HEK293 (cell line): ENCODE data around the gene GNA12.

Source experiments
- CTCF ChIA-PET: fragments of 350-600 bp; formaldehyde crosslinking; extraction: SDS; loops from one replicate; lab custom pipeline; 2021; ENCODE audit warnings: antibody characterized with exemption; lab: Yijun Ruan, JAX
- POLR2A ChIA-PET: fragments of 300-600 bp; formaldehyde crosslinking; extraction: SDS; loops from one replicate; lab custom pipeline; 2020; ENCODE audit warnings: antibody characterized with exemption, inconsistent platforms; lab: Yijun Ruan, JAX
- H3K27ac ChIP-seq: fragments of 200-500 bp; sonication (Bioruptor generic); 2 replicates; pipeline ENCODE4 v1.5.1; 2014; ENCODE audit warnings: low read depth, low read length, control low read depth, inconsistent platforms; ENCODE audit errors: extremely low read depth
- H3K36me3 ChIP-seq, 2 experiments: fragments of 200-500 bp in 1 of 2; sonication (Bioruptor generic) in 1 of 2; 1 replicate in 1 of 2; 2 replicates in 1 of 2; pipeline ENCODE4 v1.5.1; 2014 to 2017; ENCODE audit warnings: inconsistent platforms in 2 of 2, low read length in 2 of 2; ENCODE audit not compliant: control insufficient read depth in 2 of 2, insufficient read depth in 1 of 2
- H3K4me1 ChIP-seq: fragments of 200-500 bp; sonication (Bioruptor generic); 2 replicates; pipeline ENCODE4 v1.5.1; 2014; ENCODE audit warnings: mild to moderate bottlenecking, low read length, inconsistent platforms; ENCODE audit not compliant: control insufficient read depth, insufficient read depth
- H3K4me3 ChIP-seq: 2 replicates; pipeline ENCODE4 v1.5.1; 2011; ENCODE audit warnings: low read depth, mild to moderate bottlenecking, control low read depth, low read length, moderate library complexity
- H3K9me3 ChIP-seq: fragments of 200-500 bp; sonication (Bioruptor generic); 2 replicates; pipeline ENCODE4 v1.5.1; 2014; ENCODE audit warnings: low read depth, low read length, inconsistent platforms; ENCODE audit not compliant: control insufficient read depth, insufficient read depth
- BCL11A ChIP-seq: fragments of 450-650 bp; formaldehyde crosslinking; IDR thresholded peaks from 2 replicates; pipeline ENCODE4 v1.5.1; 2016; ENCODE audit warnings: low read depth, missing biosample characterization, missing genetic modification characterization
- GLIS1 ChIP-seq: fragments of 450-650 bp; formaldehyde crosslinking; IDR thresholded peaks from 2 replicates; pipeline ENCODE4 v1.5.1; 2016; ENCODE audit warnings: missing biosample characterization, missing genetic modification characterization
- HOXA7 ChIP-seq: sonication (generic); formaldehyde crosslinking; IDR thresholded peaks from 2 replicates; pipeline ENCODE4 v1.8.1; 2022; ENCODE audit warnings: missing genetic modification reagents, borderline replicate concordance
- KLF16 ChIP-seq: fragments of 450-650 bp; formaldehyde crosslinking; IDR thresholded peaks from 2 replicates; pipeline ENCODE4 v1.5.1; 2017; ENCODE audit warnings: missing biosample characterization, missing genetic modification characterization
- OSR2 ChIP-seq: fragments of 450-650 bp; formaldehyde crosslinking; IDR thresholded peaks from 2 replicates; pipeline ENCODE4 v1.5.1; 2016; ENCODE audit warnings: missing biosample characterization, missing genetic modification characterization
- SETDB1 ChIP-seq: IDR thresholded peaks from one replicate; pipeline ENCODE4 v1.6.1; 2017; ENCODE audit warnings: mild to moderate bottlenecking, low read length, moderate library complexity, mixed read lengths; ENCODE audit not compliant: insufficient read length
- TCF7L2 ChIP-seq: IDR thresholded peaks from 2 replicates; pipeline ENCODE4 v1.6.1; 2011; ENCODE audit warnings: low read depth, mild to moderate bottlenecking, inconsistent platforms, low read length, moderate library complexity, borderline replicate concordance
- TRIM28 ChIP-seq: IDR thresholded peaks from 2 replicates; pipeline ENCODE4 v1.6.1; 2011; ENCODE audit warnings: low read length, control low read depth, borderline replicate concordance
- ZBTB7A ChIP-seq: fragments of 450-650 bp; formaldehyde crosslinking; IDR thresholded peaks from 2 replicates; pipeline ENCODE4 v1.5.1; 2016; ENCODE audit warnings: low read depth, missing biosample characterization, missing genetic modification characterization
- ZBTB8A ChIP-seq: fragments of 450-650 bp; formaldehyde crosslinking; IDR thresholded peaks from 2 replicates; pipeline ENCODE4 v1.5.1; 2016; ENCODE audit warnings: missing biosample characterization, missing genetic modification characterization
- ZIC2 ChIP-seq: fragments of 450-650 bp; formaldehyde crosslinking; IDR thresholded peaks from 2 replicates; pipeline ENCODE4 v1.5.1; 2016; ENCODE audit warnings: missing biosample characterization, missing genetic modification characterization
- ZNF112 ChIP-seq: fragments of 450-650 bp; formaldehyde crosslinking; IDR thresholded peaks from 2 replicates; pipeline ENCODE4 v1.5.0; 2017; ENCODE audit warnings: missing biosample characterization, missing genetic modification characterization
- ZNF133 ChIP-seq: fragments of 450-650 bp; formaldehyde crosslinking; IDR thresholded peaks from 2 replicates; pipeline ENCODE4 v1.5.1; 2016; ENCODE audit warnings: missing biosample characterization, missing genetic modification characterization
- ZNF221 ChIP-seq: fragments of 450-650 bp; formaldehyde crosslinking; IDR thresholded peaks from 2 replicates; pipeline ENCODE4 v1.5.1; 2017; ENCODE audit warnings: missing biosample characterization, missing genetic modification characterization, borderline replicate concordance
- ZNF311 ChIP-seq: fragments of 450-650 bp; formaldehyde crosslinking; IDR thresholded peaks from 2 replicates; pipeline ENCODE4 v1.5.1; 2017; ENCODE audit warnings: missing biosample characterization, missing genetic modification characterization, borderline replicate concordance
- ZNF324 ChIP-seq: fragments of 450-650 bp; formaldehyde crosslinking; IDR thresholded peaks from 2 replicates; pipeline ENCODE4 v1.5.1; 2016; ENCODE audit warnings: missing biosample characterization, missing genetic modification characterization
- ZNF521 ChIP-seq: fragments of 450-650 bp; formaldehyde crosslinking; IDR thresholded peaks from 2 replicates; pipeline ENCODE4 v1.5.1; 2017; ENCODE audit warnings: missing biosample characterization, mild to moderate bottlenecking, missing genetic modification characterization
- ZNF549 ChIP-seq: fragments of 450-650 bp; IDR thresholded peaks from 2 replicates; pipeline ENCODE4 v1.5.1; 2018; ENCODE audit warnings: missing biosample characterization, missing genetic modification characterization, mild to moderate bottlenecking, inconsistent platforms, moderate library complexity
- ZNF561 ChIP-seq: fragments of 450-650 bp; IDR thresholded peaks from 2 replicates; pipeline ENCODE4 v1.5.1; 2018; ENCODE audit warnings: missing biosample characterization, missing genetic modification characterization, borderline replicate concordance
- ZNF571 ChIP-seq: fragments of 450-650 bp; formaldehyde crosslinking; IDR thresholded peaks from 2 replicates; pipeline ENCODE4 v1.5.0; 2017; ENCODE audit warnings: missing biosample characterization, missing genetic modification characterization
- ZNF585B ChIP-seq: fragments of 450-650 bp; formaldehyde crosslinking; IDR thresholded peaks from 2 replicates; pipeline ENCODE4 v1.5.1; 2016; ENCODE audit warnings: missing biosample characterization, missing genetic modification characterization
- ZNF600 ChIP-seq: fragments of 450-650 bp; formaldehyde crosslinking; IDR thresholded peaks from 2 replicates; pipeline ENCODE4 v1.5.1; 2016; ENCODE audit warnings: missing biosample characterization, missing genetic modification characterization
- ZNF785 ChIP-seq: fragments of 450-650 bp; formaldehyde crosslinking; IDR thresholded peaks from 2 replicates; pipeline ENCODE4 v1.5.1; 2016; ENCODE audit warnings: missing biosample characterization, missing genetic modification characterization
- ZNF843 ChIP-seq: fragments of 450-650 bp; formaldehyde crosslinking; IDR thresholded peaks from 2 replicates; pipeline ENCODE4 v1.5.1; 2016; ENCODE audit warnings: missing biosample characterization, missing genetic modification characterization
- TF ChIP-seq, protein P1 (sequence below): fragments of 450-650 bp; formaldehyde crosslinking; IDR thresholded peaks from 2 replicates; pipeline ENCODE4 v1.5.1; 2016; ENCODE audit warnings: missing biosample characterization, missing genetic modification characterization
- TF ChIP-seq, protein P2 (sequence below): fragments of 450-650 bp; formaldehyde crosslinking; IDR thresholded peaks from 2 replicates; pipeline ENCODE4 v1.5.1; 2016; ENCODE audit warnings: missing biosample characterization, missing genetic modification characterization
- TF ChIP-seq, protein P3 (sequence below): fragments of 450-650 bp; formaldehyde crosslinking; IDR thresholded peaks from 2 replicates; pipeline ENCODE4 v1.5.1; 2016; ENCODE audit warnings: missing biosample characterization, missing genetic modification characterization, low read depth

The GNA12 gene

DNA sequence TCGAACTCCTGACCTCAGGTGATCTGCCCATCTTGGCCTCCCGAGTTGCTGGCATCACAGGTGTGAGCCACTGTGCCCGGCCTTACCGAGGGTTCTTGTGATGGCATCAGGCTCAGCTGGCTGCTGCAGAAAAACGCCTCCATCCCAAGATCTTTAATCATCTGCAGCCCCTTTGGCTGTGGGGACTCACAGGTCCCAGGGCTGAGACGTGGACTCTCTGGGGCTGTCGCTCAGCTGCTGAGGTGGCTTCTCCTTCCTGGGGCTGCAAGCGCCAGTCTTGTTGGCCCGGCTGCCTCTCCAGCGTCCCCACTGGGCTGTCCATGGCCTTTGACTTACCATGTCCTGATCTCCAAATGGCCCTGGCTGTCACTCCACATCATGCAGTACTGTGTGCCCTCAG lies 136.1 kb downstream of the GNA12 start:
- Histone ChIP-seq H3K9me3 (no peaks in the 10 kb centered on the region), H3K27ac (no peak overlapping the region)
- POLR2A ChIA-PET, result no interaction called here
- CTCF ChIA-PET, result interaction anchor here (0.7 to 5.2 kb wide), 6 partner anchors 8 to 239 kb away, joined by 3 to 39 read pairs (median 6); partner anchors contain the start of gene AMZ1
- no peak for TF ChIP-seq ZNF521 (tag by site-specific recombination)
- TF ChIP-seq, protein P1, sequence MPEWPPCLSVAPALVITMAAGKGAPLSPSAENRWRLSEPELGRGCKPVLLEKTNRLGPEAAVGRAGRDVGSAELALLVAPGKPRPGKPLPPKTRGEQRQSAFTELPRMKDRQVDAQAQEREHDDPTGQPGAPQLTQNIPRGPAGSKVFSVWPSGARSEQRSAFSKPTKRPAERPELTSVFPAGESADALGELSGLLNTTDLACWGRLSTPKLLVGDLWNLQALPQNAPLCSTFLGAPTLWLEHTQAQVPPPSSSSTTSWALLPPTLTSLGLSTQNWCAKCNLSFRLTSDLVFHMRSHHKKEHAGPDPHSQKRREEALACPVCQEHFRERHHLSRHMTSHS, result no peak
- no peak for TF ChIP-seq ZNF324 (tag by site-specific recombination)
- TF ChIP-seq HOXA7, result no peak
- TF ChIP-seq BCL11A (tag by site-specific recombination), result no peak
- no peak for TF ChIP-seq ZBTB8A (tag by site-specific recombination)
- no peak for TF ChIP-seq ZNF843
- no peak for TF ChIP-seq ZNF561 (tag by site-specific recombination)
- TF ChIP-seq ZNF549 (tag by site-specific recombination), result no peak
- TF ChIP-seq, protein P2, sequence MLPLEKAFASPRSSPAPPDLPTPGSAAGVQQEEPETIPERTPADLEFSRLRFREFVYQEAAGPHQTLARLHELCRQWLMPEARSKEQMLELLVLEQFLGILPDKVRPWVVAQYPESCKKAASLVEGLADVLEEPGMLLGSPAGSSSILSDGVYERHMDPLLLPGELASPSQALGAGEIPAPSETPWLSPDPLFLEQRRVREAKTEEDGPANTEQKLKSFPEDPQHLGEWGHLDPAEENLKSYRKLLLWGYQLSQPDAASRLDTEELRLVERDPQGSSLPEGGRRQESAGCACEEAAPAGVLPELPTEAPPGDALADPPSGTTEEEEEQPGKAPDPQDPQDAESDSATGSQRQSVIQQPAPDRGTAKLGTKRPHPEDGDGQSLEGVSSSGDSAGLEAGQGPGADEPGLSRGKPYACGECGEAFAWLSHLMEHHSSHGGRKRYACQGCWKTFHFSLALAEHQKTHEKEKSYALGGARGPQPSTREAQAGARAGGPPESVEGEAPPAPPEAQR, result no peak
- no peak for TF ChIP-seq TCF7L2
- TF ChIP-seq ZNF112 (tag by site-specific recombination), result no peak
- TF ChIP-seq KLF16, result no peak
- TF ChIP-seq ZNF221 (tag by site-specific recombination), result no peak
- TF ChIP-seq, all 188 proteins: peak for 0
- H3K4me3 ChIP-seq, result no peak overlapping the region
- no peaks in the 10 kb centered on the region for H3K36me3 ChIP-seq
- no peaks in the 10 kb centered on the region for H3K4me1 ChIP-seq

- Histone ChIP-seq H3K4me3 (no peak overlapping the region), H3K9me3 (no peaks in the 10 kb centered on the region), H3K4me1 (no peaks in the 10 kb centered on the region), H3K27ac (no peak overlapping the region), H3K36me3 (no peaks in the 10 kb centered on the region)
- ChIA-PET CTCF (interaction anchor here (0.6 to 5.2 kb wide), 7 partner anchors 8 to 723 kb away, joined by 3 to 39 read pairs (median 5); partner anchors contain the start of gene AMZ1), POLR2A (no interaction called here)
- TF ChIP-seq ZBTB7A (tag by site-specific recombination) (no peak), OSR2 (tag by site-specific recombination) (no peak), ZIC2 (tag by site-specific recombination) (peak; percentile 13; the same call in 1 of the 2 replicates)
Measured at GRCh38 chr7:2707481-2707880, 136.6 kb downstream of the GNA12 start.

- CTCF ChIA-PET, result interaction anchor here (0.6 to 5.2 kb wide), 6 partner anchors 12 to 1925 kb away, joined by 4 to 39 read pairs (median 6); partner anchors contain the start of gene AMZ1
- Histone ChIP-seq H3K4me3 (no peak overlapping the region), H3K9me3 (no peaks in the 10 kb centered on the region), H3K27ac (no peak overlapping the region), H3K36me3 (no peaks in the 10 kb centered on the region), H3K4me1 (no peaks in the 10 kb centered on the region)
- POLR2A ChIA-PET, result no interaction called here
- no peak for TF ChIP-seq ZNF785 (tag by site-specific recombination)
- TF ChIP-seq ZNF311, result no peak
- 0 out of 2 replicates have a peak, but pooled peaks have one; percentile 53 for TF ChIP-seq TRIM28
- peak; percentile 38 for TF ChIP-seq ZNF585B (tag by site-specific recombination)
- TF ChIP-seq, protein P3, sequence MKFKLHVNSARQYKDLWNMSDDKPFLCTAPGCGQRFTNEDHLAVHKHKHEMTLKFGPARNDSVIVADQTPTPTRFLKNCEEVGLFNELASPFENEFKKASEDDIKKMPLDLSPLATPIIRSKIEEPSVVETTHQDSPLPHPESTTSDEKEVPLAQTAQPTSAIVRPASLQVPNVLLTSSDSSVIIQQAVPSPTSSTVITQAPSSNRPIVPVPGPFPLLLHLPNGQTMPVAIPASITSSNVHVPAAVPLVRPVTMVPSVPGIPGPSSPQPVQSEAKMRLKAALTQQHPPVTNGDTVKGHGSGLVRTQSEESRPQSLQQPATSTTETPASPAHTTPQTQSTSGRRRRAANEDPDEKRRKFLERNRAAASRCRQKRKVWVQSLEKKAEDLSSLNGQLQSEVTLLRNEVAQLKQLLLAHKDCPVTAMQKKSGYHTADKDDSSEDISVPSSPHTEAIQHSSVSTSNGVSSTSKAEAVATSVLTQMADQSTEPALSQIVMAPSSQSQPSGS, result no peak
- TF ChIP-seq ZNF571 (tag by site-specific recombination), result no peak
- TF ChIP-seq ZNF133 (tag by site-specific recombination), result no peak
- TF ChIP-seq ZIC2 (tag by site-specific recombination), result peak; percentile 33; the same call in 1 of the 2 replicates
- peak; percentile 66 for TF ChIP-seq OSR2 (tag by site-specific recombination)
- TF ChIP-seq SETDB1, result no peak
- peak; percentile 41; the same call in 1 of the 2 replicates for TF ChIP-seq ZNF600 (tag by site-specific recombination)
- peak; percentile 62 for TF ChIP-seq GLIS1
Measured at GRCh38 chr7:2706685-2707126, 137.4 kb downstream of the GNA12 start.
